Measurements from ENCODE around the gene RGMA.

Gene RGMA

GRCh38 chr15:93093765-93094164 is 4.8 kb upstream of the RGMA start:
- DNase-seq: no peak

GRCh38 chr15:93091465-93091864 is 2.5 kb upstream of the RGMA start:
- no peak for DNase-seq

- DNase-seq: no peak
Measured at GRCh38 chr15:93089727-93090305, 805 bp upstream of the RGMA start.

GRCh38 chr15:93088200-93088980 is 621 bp downstream of the RGMA start:
- DNase-seq: peak; percentile 27

- peak; percentile 70 for DNase-seq
Measured at GRCh38 chr15:93087825-93088199, 1.2 kb downstream of the RGMA start.

- DNase-seq: no peak
Measured at GRCh38 chr15:93086791-93087190, 2.2 kb downstream of the RGMA start.

- DNase-seq: no peak
Measured at GRCh38 chr15:93085692-93086091, 3.3 kb downstream of the RGMA start.

- no peak for DNase-seq
Measured at GRCh38 chr15:93082861-93083260, 6.2 kb downstream of the RGMA start.

- no peak for DNase-seq
Measured at GRCh38 chr15:93081399-93081798, 7.6 kb downstream of the RGMA start.

GRCh38 chr15:93080451-93080850 is 8.6 kb downstream of the RGMA start:
- no peak for DNase-seq

- no peak for DNase-seq
Measured at GRCh38 chr15:93076875-93077274, 12.1 kb downstream of the RGMA start.

GRCh38 chr15:93076217-93076616 is 12.8 kb downstream of the RGMA start:
- DNase-seq: no peak

- DNase-seq: no peak
Measured at GRCh38 chr15:93074599-93074998, 14.4 kb downstream of the RGMA start.

- DNase-seq: no peak
Measured at GRCh38 chr15:93073465-93073952, 15.5 kb downstream of the RGMA start.

- peak; percentile 80 for DNase-seq
Measured at GRCh38 chr15:93072411-93073394, 16.3 kb downstream of the RGMA start.

- peak; percentile 93 for DNase-seq
Measured at GRCh38 chr15:93072011-93072410, 17.0 kb downstream of the RGMA start.

GRCh38 chr15:93071469-93071936 is 17.5 kb downstream of the RGMA start:
- DNase-seq: peak; percentile 20

- DNase-seq: no peak
Measured at GRCh38 chr15:93070551-93071296, 18.3 kb downstream of the RGMA start.

GRCh38 chr15:93070132-93070531 is 18.9 kb downstream of the RGMA start:
- no peak for DNase-seq

- DNase-seq: no peak
Measured at GRCh38 chr15:93068581-93069199, 20.3 kb downstream of the RGMA start.

GRCh38 chr15:93067649-93068085 is 21.3 kb downstream of the RGMA start:
- DNase-seq: no peak

Measured in fibroblast of skin of scalp (primary cell).